ENCODE results near the gene CNDP2.

Gene CNDP2

GRCh38 chr18:74476140-74476539, 20.0 kb upstream of the CNDP2 start:
- Histone ChIP-seq H2AFZ (ENCODE audit: low read depth, low read length, severe bottlenecking) (no peak overlapping the region), H3K9me3 (ENCODE audit: insufficient read depth, low read length) (no peaks in the 10 kb centered on the region), H3K27ac (ENCODE audit: low read depth, low read length) (no peak overlapping the region), H3F3A (ENCODE audit: insufficient read depth) (no peaks in the 10 kb centered on the region), H3K9me2 (replicated peaks; ENCODE audit: insufficient read depth, low read length) (no peaks in the 10 kb centered on the region), H3K4me2 (ENCODE audit: low read depth, low read length, poor library complexity, severe bottlenecking) (no peak overlapping the region), H3K36me3 (ENCODE audit: low read length) (no peaks in the 10 kb centered on the region), H3K9ac (ENCODE audit: low read length) (no peak overlapping the region), H3K27me3 (ENCODE audit: low read length) (no peaks in the 10 kb centered on the region), H4K20me1 (ENCODE audit: low read depth, low read length) (no peaks in the 10 kb centered on the region), H3K4me3 (ENCODE audit: insufficient read depth, low read length, poor library complexity, severe bottlenecking) (no peak overlapping the region), H3K79me2 (ENCODE audit: insufficient read depth, low read length) (no peaks in the 10 kb centered on the region)
- TF ChIP-seq CTCF (IDR thresholded peaks at IDR 0.05; ENCODE audit: insufficient read depth, low read length, poor library complexity, severe bottlenecking) (no peak), EZH2phosphoT487 (conservative IDR thresholded peaks at IDR 0.05; ENCODE audit: low read length) (no peak)

GRCh38 chr18:74477771-74478170, 18.4 kb upstream of the CNDP2 start:
- Histone ChIP-seq H4K20me1 (ENCODE audit: low read depth, low read length) (no peaks in the 10 kb centered on the region), H3K4me2 (ENCODE audit: low read depth, low read length, poor library complexity, severe bottlenecking) (no peak overlapping the region), H3K79me2 (ENCODE audit: insufficient read depth, low read length) (no peaks in the 10 kb centered on the region), H3K9me3 (ENCODE audit: insufficient read depth, low read length) (no peaks in the 10 kb centered on the region), H3K9ac (ENCODE audit: low read length) (no peak overlapping the region), H3K9me2 (replicated peaks; ENCODE audit: insufficient read depth, low read length) (no peaks in the 10 kb centered on the region), H3K36me3 (ENCODE audit: low read length) (no peaks in the 10 kb centered on the region), H3K4me3 (ENCODE audit: insufficient read depth, low read length, poor library complexity, severe bottlenecking) (no peak overlapping the region), H3F3A (ENCODE audit: insufficient read depth) (no peaks in the 10 kb centered on the region), H2AFZ (ENCODE audit: low read depth, low read length, severe bottlenecking) (no peak overlapping the region), H3K27ac (ENCODE audit: low read depth, low read length) (no peak overlapping the region), H3K27me3 (ENCODE audit: low read length) (no peaks in the 10 kb centered on the region)
- TF ChIP-seq CTCF (IDR thresholded peaks at IDR 0.05; ENCODE audit: insufficient read depth, low read length, poor library complexity, severe bottlenecking) (no peak), EZH2phosphoT487 (conservative IDR thresholded peaks at IDR 0.05; ENCODE audit: low read length) (no peak)

GRCh38 chr18:74478316-74478715, 17.8 kb upstream of the CNDP2 start:
- H3K9ac ChIP-seq (ENCODE audit: low read length) = no peak overlapping the region
- H3K9me3 ChIP-seq (ENCODE audit: insufficient read depth, low read length) = no peaks in the 10 kb centered on the region
- H3K79me2 ChIP-seq (ENCODE audit: insufficient read depth, low read length) = no peaks in the 10 kb centered on the region
- no peak overlapping the region for H2AFZ ChIP-seq (ENCODE audit: low read depth, low read length, severe bottlenecking)
- H3K9me2 ChIP-seq (replicated peaks; ENCODE audit: insufficient read depth, low read length) = no peaks in the 10 kb centered on the region
- no peak overlapping the region for H3K4me3 ChIP-seq (ENCODE audit: insufficient read depth, low read length, poor library complexity, severe bottlenecking)
- H4K20me1 ChIP-seq (ENCODE audit: low read depth, low read length) = no peaks in the 10 kb centered on the region
- H3K4me2 ChIP-seq (ENCODE audit: low read depth, low read length, poor library complexity, severe bottlenecking) = no peak overlapping the region
- H3F3A ChIP-seq (ENCODE audit: insufficient read depth) = no peaks in the 10 kb centered on the region
- H3K36me3 ChIP-seq (ENCODE audit: low read length) = no peaks in the 10 kb centered on the region
- no peak overlapping the region for H3K27ac ChIP-seq (ENCODE audit: low read depth, low read length)
- H3K27me3 ChIP-seq (ENCODE audit: low read length) = no peaks in the 10 kb centered on the region
- TF ChIP-seq CTCF (IDR thresholded peaks at IDR 0.05; ENCODE audit: insufficient read depth, low read length, poor library complexity, severe bottlenecking) (no peak), EZH2phosphoT487 (conservative IDR thresholded peaks at IDR 0.05; ENCODE audit: low read length) (no peak)

Measured in SU-DHL-6 (cell line).